ENCODE data around the gene CBL.

CBL gene

GRCh38 chr11:119315131-119316015 lies 109.2 kb downstream of the CBL start:
- DNase-seq = peak; percentile 24

GRCh38 chr11:119316016-119316728 lies 110.0 kb downstream of the CBL start:
- no peak for DNase-seq

- no peak for DNase-seq
Measured at GRCh38 chr11:119316729-119317591, 110.8 kb downstream of the CBL start, which contains the start of gene MCAM. Gene MCAM (minus strand): TSS chr11:119317130. CDS start chr11:119317101, 29 bp downstream.

GRCh38 chr11:119317592-119318239 lies 111.6 kb downstream of the CBL start:
- DNase-seq = no peak

- DNase-seq = no peak
Measured at GRCh38 chr11:119318240-119319135, 112.3 kb downstream of the CBL start.

GRCh38 chr11:119319136-119319699 lies 113.1 kb downstream of the CBL start:
- DNase-seq = no peak

- no peak for DNase-seq
Measured at GRCh38 chr11:119319700-119320239, 113.6 kb downstream of the CBL start.

GRCh38 chr11:119320240-119320775 lies 114.2 kb downstream of the CBL start:
- no peak for DNase-seq

- peak; percentile 22 for DNase-seq
Measured at GRCh38 chr11:119320776-119321524, 114.8 kb downstream of the CBL start.

- DNase-seq = no peak
Measured at GRCh38 chr11:119322360-119322739, 116.2 kb downstream of the CBL start.

- no peak for DNase-seq
Measured at GRCh38 chr11:119322921-119323531, 116.9 kb downstream of the CBL start.

- DNase-seq = peak; percentile 78
Measured at GRCh38 chr11:119323532-119324033, 117.4 kb downstream of the CBL start.

- DNase-seq = no peak
Measured at GRCh38 chr11:119324189-119324588, 118.0 kb downstream of the CBL start.

- DNase-seq = no peak
Measured at GRCh38 chr11:119329320-119329719, 123.2 kb downstream of the CBL start.

- no peak for DNase-seq
Measured at GRCh38 chr11:119330237-119330636, 124.1 kb downstream of the CBL start.

GRCh38 chr11:119332111-119332765 lies 126.1 kb downstream of the CBL start:
- DNase-seq = no peak

- DNase-seq = peak; percentile 91
Measured at GRCh38 chr11:119334174-119334930, 128.2 kb downstream of the CBL start, which contains the start of gene RNF26. Gene RNF26 (plus strand): TSS chr11:119334527. CDS start chr11:119335123, 596 bp downstream.

Data from effector CD8-positive, alpha-beta T cell (primary cell).